HUDEP-2 (cell line): ENCODE data around the gene SUSD1.

ENCODE experiments used
- DNase-seq, 76 experiments: peaks; one replicate each; lab custom pipeline; 2025; ENCODE audit not compliant: unreplicated experiment in 76 of 76; lab: John Stamatoyannopoulos, UW

Gene SUSD1

DNA sequence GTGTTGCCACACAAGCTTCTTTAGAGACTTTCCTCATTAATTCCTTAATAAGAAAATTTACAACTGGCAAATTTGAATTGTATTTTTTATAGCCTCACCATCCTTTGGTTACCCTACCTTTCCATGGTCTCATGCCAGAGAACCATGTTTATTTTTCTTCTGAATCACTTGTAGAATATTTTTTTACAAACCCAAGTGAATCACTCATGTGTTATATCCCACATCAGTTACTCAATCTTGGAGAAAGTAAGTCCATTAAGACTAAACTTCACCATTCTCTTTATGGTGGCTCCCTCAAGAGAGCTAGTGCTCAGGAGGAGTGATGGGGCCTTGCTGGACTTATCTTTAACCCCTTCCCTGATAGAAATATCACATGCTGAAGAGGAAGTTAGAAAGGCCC, 128.9 kb downstream of the SUSD1 start:
- no peak for DNase-seq

DNA sequence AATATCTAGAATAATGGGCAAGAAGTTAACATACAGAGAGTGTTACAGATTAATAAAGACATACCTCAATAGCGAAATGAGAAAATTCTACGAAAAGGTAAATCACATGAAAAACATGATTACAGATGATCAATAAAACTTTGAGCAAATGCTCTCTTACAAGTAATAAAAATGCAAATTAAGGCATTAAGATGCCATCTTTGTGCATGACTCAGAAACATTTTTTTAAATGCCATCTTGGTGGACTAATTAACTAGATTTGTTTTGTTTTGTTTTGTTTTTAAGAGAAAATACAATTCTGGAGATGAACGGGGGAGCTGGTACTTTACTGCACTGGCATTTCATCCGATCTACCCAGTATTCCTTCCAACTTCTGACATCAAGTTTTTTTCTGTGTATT, 130.2 kb downstream of the SUSD1 start:
- DNase-seq, result no peak

DNA sequence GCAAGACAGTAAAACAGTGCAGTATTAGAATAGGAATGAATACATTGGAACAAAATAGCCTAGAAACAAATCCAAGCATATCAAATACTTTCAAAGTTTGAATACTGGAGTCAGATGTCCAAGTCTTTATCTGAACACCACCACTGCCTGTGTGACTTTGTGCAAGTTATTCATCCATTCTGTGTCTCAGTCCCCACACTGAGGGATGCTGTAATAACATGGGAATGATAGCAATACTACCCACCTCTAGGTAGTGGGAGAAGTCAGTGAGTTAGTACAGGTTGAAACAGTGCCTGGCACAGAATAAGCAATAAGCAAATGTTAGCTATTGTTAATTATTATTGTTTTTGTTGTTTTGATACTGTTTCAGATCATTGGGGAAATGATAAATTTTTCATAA, 130.9 kb downstream of the SUSD1 start:
- DNase-seq, result no peak

DNA sequence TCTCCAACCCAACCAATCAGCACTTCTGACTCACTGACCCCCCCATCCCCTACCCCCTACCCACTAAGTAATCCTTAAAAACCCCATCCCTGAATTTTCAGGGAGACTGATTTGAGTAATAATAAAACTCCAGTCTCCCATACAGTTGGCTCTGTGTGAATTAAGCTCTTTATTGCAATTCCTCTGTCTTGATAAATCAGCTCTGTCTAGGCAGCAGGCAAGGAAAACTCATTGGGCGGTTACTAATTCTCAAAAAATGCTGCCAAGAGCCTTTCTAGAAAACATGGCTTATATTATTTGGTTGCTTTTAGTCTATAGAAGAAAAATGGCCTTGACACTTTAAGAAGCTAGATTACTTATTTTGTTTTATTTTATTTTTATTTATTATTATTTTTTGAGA, 131.7 kb downstream of the SUSD1 start:
- no peak for DNase-seq

DNA sequence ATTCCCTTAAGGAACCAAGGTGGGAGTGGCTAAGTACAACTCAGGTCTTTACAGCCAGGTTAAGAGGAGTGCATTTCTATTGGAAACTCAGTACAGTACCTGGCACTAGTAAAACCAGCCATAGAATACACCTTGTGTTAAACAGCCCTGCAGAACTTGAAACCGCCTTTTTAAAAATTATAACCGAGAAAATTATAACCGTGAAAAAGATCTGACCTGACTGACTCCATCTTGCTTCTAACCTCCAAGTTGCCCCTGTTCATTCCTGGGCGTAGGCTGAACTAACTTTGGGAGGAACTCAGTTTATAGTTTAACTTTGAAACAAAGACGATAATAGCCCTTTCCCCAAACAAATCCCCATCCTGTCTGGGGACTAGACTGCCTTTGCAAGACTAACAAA, 132.3 kb downstream of the SUSD1 start:
- DNase-seq, result no peak

DNA sequence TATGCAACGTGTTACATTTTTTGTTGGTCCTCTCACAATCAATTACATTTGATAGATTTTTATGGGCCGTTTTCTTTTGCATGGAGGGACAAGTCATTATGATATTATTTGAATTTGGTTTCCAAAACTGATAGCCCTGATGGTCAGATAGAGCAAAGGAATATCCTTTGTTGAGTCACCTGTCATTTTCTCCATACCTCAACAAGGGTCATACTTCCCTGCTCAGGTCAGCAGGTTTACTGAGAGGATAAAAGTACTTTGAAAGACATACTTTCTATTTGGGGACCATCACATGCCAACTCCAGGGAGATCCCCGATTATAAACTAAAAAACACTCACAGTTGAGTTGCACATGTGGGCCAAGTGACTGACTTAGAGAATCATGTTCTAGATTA, 132.9 kb downstream of the SUSD1 start:
- DNase-seq, result no peak

DNA sequence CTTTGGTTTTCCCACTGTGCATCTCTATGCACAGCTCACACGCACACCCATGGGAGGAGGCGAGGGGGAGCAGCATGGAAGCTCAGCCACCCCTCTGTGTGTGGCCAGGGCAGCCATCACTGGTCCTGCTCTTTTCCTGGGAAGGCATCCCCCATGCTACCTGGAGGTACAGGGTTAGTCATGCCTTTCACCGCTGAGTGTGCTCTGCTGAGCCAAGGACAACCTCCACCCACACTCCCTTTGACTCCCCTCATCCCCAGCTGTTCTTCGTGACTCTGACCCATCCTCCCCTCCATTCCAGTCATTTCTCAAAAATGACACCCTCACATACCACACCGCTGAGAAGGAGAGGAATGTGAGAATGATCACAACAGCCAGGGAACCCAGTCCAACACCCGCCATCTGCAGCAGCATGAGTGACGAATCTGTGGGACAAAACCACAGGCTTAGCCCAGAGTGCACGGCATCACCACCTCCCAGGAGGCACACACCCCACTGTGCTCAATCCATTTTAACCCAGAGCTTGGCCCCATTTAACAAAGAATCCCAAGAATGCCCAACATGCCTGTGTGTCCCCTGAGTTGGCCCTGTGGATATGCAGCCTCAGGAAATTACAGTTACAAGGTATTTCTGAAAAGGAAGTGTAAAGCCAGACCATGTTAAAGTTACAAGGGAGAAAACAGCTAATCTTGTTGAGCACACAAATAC, 133.4 kb downstream of the SUSD1 start:
- DNase-seq, result no peak

DNA sequence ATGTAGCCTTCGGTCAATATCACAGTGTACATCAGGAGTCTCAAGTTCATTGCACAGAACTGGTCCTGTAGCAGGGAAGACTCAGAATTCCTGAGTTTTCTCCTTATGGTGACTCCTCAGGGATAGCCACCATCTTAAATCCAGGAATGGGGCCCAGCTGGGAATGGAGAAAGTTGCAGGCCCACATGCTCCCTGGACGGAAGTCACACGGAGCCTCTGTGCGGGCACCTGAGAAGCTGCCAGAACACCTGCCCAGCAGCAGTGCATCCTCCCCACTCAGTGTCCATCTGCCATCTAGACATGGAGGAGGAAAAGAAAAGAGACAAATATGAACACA, 133.9 kb downstream of the SUSD1 start:
- no peak for DNase-seq

DNA sequence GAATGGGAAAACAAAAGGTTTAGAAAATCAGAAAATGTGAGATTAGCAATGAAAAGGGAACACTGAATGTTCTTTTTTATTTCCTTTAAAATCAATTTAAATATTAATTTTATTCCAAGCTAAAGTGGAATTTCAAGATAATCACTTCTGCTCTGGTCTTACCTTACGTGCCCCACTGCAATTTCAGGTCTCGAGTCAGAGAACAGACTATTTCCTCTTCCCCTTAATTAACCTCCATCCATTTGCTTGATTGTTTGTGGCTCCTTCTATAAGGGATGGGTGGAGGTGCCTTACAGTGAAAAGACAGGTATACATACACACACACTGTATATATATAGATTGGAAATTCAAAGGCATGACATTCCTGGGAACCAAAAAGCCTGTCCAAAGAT, 137.1 kb downstream of the SUSD1 start:
- no peak for DNase-seq

DNA sequence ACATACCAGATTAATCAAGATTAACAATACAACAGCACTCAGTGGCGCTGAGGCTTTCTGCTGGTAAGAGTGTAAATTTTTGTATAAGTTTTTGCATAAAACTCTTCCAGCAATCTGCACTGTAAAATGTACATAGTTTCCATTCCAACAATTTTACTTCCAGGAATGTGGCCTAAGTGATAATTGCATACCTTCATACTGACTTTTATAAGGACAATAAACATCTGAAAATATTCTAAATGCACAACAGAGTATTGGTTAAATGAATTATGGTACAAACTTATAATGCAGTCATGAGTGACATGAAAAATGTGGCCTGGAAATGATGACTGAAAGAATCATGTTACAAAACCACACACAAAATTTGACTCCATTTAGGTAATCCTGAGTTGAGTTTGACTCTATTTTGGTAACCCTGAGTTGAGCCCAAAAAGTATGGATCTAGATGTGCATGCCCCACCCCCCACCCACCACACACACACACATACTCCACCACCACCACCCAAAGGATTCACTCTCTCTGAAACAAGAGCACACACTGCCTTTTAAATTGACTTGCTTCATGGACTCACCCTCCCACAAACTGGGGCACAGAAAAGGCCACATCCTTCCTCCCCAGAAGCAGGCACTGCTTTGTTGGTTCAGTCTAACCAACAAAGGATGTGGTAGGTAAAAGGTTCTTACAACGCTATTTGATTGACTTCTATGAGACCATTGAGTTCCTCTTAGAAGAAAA, 137.6 kb downstream of the SUSD1 start:
- no peak for DNase-seq

DNA sequence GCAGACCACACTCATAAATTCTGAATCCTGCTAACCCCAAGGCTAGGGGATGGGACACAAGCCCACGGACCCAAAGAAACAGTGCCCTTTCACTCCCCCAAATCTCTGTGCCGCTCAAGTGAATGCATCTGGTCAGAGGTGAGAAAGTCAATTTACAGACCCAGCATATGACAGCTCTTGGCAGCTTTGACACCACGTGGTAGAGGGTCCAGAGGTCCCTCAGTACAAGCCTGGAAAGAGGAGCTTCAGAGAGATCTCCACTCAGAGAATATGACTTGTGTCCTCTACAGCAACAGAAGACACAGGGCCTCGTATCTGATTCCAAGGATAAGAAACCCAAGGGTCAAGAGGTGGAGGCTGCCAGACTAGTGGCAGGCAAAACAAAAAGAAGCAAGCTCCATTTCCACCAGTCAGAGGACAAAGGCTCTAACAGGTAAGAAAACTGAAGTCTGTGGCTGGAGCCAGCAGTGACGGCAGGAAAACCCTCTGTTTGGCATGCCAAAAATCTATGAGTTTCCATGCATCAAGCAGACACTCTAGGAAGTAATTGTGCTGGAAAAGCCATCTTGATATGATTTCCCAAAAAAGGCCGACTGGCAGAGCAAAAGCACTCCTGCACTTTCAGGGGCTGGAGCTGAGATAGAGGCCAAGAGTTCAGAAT, 139.8 kb downstream of the SUSD1 start:
- DNase-seq, result no peak

DNA sequence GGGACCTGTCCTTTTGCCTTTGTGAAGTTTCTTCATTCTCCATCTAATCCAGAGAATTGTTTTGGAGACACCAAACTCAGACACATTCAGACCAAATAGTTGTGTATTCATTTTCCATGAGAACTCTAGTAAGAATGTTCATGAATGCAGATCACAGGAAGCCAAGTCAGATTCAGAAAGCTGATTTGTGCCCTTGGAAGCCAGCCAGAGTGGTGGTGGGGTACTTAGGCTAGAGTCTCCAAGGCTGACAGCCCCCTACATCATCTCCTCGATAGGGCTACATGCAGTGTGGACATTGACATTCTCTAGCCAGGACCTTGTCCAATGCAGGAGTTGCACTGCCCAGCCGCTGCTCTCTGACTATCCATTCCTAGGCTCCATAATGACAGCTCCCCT, 140.9 kb downstream of the SUSD1 start:
- no peak for DNase-seq

DNA sequence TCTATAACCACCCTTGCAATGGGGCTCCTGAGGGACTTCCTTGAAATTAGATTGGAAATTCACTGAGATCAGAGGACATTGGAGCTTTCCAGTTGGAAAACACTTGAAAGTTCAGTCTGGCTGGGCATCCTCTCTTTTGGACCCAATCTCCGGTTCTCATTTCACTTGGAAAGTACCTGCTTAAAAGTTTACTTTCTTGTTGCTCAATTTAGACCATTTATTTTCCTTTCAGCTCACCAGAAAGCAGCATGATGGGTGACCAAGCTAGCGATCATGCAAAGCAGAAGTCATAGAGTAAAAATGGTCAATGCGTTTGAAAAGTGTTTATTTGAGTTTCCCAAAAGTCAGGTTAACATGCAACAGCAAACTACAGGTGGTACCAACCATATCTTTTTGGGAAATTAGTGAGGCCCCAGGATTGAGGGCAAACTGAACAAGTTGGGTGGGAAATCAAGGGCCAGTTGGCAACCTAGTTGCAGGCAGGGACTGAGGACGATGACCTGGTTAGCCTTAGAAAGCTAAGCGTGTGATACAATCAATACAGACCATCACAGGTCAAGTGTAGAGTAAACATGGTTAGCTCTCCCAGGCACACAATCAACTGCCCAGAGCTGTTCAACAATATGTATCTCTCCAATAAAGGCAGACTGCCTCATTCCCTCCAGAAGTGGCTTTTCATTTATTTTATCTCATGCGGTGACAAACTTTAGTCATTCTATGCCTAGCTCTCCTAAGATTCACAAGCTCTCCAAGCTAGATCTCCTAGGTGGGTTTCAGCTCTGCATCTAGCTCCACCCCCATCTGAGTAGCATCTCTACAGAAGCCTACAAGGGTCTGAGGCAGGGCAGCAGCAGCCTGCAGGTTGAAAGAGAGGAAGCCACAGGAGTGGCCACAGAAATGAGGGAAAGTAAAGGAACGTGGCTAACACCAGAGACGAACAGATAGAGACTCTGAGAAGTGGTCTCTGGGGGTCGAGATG, 141.6 kb downstream of the SUSD1 start:
- no peak for DNase-seq

DNA sequence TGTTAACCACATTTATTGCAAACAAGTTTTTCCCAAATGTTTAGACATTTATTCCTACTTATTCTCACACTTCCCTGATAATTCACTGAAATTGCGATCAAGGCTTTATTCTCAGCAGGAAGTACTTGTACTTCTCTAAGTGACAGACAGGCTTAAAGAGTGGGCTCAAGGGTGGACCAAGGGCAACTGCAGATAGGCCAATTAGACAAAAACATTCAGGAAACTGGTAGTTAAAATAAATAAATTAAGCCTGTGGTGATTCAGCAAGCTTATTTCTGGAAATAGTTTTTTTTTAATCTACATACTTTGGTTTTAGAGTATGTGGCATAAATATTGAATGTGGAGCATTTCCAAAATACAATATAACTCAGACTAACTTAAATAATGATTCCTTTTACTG, 142.4 kb downstream of the SUSD1 start:
- DNase-seq, result no peak

DNA sequence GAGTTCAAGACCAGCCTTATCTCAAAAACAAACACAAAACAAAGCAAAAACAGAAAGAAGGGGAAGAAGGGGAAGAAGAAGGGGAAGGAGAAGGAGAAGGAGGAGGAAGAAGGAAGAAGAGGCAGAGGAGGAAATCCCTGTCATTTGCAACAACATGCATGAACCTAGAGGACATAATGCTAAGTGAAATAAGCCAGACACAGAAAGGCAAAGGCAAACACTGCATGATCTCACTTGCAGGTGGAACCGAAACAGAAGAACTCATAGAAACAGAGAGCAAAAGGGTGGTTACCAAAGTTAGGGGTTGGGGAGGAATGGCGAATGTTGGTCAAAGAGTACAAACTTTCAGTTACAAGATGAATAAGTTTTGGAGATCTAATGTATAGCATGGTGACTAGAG, 143.1 kb downstream of the SUSD1 start:
- no peak for DNase-seq

DNA sequence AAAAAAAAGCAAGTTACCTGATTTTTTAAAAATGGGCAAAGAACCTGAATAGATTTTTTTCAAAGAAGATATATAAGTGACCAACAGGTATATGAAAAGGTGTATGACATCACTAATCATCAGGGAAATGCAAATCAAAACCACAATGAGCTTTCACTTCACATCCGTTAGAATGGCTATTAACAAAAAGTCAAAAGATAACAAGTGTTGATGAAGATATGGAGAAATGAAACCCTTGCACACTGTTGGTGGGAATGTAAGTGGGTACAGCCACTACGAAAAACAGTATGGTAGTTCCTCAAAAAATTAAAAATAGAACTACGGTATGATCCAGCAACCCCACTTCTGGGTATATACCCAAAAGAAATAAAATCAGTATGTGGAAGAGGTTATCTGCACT, 143.7 kb downstream of the SUSD1 start:
- no peak for DNase-seq

DNA sequence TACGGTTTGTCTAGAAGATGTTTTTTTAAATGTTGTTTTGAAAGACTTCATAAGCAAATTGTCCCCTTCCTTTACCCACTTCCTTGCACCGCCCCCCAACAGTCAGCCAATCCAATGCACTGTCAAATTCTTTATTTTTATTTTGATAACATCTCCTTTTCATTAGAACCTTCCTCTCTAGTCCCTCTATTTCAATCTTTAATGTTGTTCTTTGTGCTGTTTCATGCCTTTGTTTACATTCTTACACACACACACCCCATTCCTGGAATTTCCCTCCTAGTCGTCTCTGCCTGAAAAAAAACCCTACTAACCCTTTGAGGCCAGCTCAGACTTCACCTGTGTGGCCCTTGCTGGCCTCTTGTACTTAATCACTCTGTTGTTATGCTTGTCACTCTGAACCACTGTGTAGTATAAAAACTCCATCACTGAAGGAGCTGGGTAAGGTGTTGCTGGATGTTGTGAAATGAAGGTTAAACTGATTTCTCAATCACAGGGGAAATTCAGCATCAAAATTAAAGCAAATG, 145.1 kb downstream of the SUSD1 start:
- no peak for DNase-seq

DNA sequence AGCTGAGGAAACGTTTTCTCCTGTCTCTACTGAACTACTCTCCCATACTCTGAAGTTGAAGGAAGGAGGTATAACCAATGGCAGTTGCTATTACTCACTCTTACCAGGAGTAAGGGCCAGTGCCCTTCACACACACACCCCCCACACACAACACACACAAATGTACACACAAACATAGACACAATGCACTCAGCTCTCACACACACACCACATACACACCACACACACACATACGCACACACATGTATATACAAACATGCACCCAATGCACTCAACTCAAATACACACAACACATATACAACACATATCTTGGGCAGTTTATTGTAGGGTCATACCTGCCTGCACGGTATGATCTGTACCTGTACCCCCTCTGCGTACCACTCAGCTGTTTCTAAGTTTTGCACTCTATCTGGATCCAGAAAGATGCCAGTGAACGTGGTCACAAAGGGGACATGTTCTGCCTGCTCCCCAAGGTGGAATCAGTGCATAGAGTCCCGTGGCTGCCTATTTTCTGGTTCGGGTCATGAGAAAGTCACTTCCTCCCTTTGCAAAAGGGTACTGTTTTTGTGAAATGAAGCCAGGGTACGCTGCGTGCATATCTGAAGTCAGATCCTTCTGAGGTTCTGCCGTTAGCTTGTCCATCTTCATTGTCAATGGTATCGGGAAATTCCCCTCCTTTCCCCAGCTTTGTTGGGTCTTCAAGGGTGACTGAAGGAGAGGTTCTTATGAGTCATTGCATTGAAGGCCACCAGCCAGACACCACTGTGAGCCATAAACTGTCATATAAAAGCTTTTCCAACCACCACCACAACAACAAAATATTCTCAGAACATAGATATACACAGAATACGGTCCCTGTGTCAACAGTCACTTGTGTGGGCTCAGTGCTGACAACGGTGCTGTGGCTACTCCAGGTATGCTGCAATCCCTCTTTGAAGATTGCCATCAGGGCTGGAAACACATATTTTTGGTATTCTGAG, 146.6 kb downstream of the SUSD1 start:
- no peak for DNase-seq

DNA sequence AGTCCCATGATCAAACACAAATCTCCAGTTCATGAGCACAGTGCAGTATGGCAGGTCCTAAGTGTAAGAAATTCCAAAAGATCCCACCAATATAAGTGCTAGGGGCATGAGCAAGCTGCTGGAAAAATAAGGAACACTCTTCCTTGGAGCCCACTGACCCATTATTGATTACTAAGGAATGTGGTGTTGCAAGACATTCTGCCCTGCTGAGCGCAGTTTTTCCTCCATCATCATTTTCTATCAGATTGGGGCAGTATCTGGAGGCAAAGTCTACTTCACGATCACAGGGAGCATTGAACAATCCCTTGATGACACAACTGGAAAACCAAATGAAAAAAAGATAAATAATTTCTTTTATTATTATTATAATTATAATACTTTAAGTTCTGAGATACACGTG, 149.2 kb downstream of the SUSD1 start:
- no peak for DNase-seq

DNA sequence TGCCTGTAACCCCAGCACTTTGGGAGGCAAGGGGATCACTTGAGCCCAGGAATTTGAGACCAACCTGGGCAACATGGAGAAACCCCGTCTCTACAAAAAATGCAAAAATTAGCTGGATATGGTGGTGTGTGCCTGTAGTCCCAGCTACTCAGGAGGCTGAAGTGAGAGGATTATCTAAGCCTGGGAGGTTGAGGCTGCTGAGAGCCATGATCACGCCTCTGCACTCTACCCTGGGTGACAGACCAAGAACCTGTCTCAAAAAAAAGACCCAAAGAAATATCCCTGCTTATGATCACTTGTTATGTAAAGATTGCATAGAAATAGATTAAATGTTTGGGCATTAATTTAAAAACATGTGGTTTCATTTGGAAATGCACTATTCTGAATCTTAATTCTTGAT, 153.4 kb downstream of the SUSD1 start:
- no peak for DNase-seq
